RWPE1 (cell line): ENCODE results near the gene EPB41L4A.

Source experiments
- CTCF ChIA-PET: fragments of 350-600 bp; sonication (Branson Sonifier 250); formaldehyde crosslinking; extraction: SDS; loops from one replicate; lab custom pipeline; 2021; lab: Yijun Ruan, JAX
- POLR2A ChIA-PET: fragments of 400-600 bp; formaldehyde crosslinking; extraction: SDS; loops from one replicate; lab custom pipeline; 2020; ENCODE audit warnings: antibody characterized with exemption; ENCODE audit not compliant: low non-redundant PET; lab: Yijun Ruan, JAX
- DNase-seq: peaks from one replicate; pipeline ENCODE4 v3.0.0; 2012; ENCODE audit warnings: low spot score
- H3K27ac ChIP-seq: fragments of 450-650 bp; 2 replicates; pipeline ENCODE4 v1.5.1; 2017
- CTCF ChIP-seq: fragments of 450-650 bp; conservative IDR thresholded peaks from 2 replicates; pipeline ENCODE4 v1.5.1; 2017; ENCODE audit warnings: low read depth, mild to moderate bottlenecking

Gene EPB41L4A

GRCh38 chr5:112245656-112246055 lies 173.4 kb downstream of the EPB41L4A start:
- DNase-seq = no peak
- no peak overlapping the region for H3K27ac ChIP-seq
- CTCF ChIA-PET = interaction anchor here (0.6 kb wide), 1 partner anchor 235 kb away, joined by 8 read pairs; no protein-coding TSS in a partner anchor
- no peak for TF ChIP-seq CTCF
- POLR2A ChIA-PET = no interaction called here

GRCh38 chr5:112239996-112240395 lies 179.1 kb downstream of the EPB41L4A start:
- CTCF ChIA-PET = interaction anchor here (0.5 to 1.4 kb wide), 4 partner anchors 26 to 75 kb away, joined by 3 to 5 read pairs (median 4); no protein-coding TSS in a partner anchor
- POLR2A ChIA-PET = no interaction called here
- H3K27ac ChIP-seq = no peak overlapping the region
- DNase-seq = no peak
- no peak for TF ChIP-seq CTCF

- ChIA-PET CTCF (interaction anchor here (0.7 to 0.8 kb wide), 2 partner anchors 13 to 1303 kb away, joined by 3 read pairs; no protein-coding TSS in a partner anchor), POLR2A (no interaction called here)
- no peak overlapping the region for H3K27ac ChIP-seq
- DNase-seq = no peak
- no peak for TF ChIP-seq CTCF
Observed at GRCh38 chr5:112238473-112238872, 180.6 kb downstream of the EPB41L4A start.

- POLR2A ChIA-PET = no interaction called here
- CTCF ChIA-PET = interaction anchor here (1.0 kb wide), 1 partner anchor 183 kb away, joined by 3 read pairs; no protein-coding TSS in a partner anchor
- DNase-seq = no peak
- TF ChIP-seq CTCF = no peak
- no peak overlapping the region for H3K27ac ChIP-seq
Observed at GRCh38 chr5:112237456-112237855, 181.6 kb downstream of the EPB41L4A start.

- no peak overlapping the region for H3K27ac ChIP-seq
- TF ChIP-seq CTCF = no peak
- DNase-seq = no peak
- POLR2A ChIA-PET = no interaction called here
- CTCF ChIA-PET = interaction anchor here (0.6 kb wide), 1 partner anchor 624 kb away, joined by 3 read pairs; no protein-coding TSS in a partner anchor
Observed at GRCh38 chr5:112234000-112234399, 185.1 kb downstream of the EPB41L4A start.

GRCh38 chr5:112232667-112233066 lies 186.4 kb downstream of the EPB41L4A start:
- POLR2A ChIA-PET = no interaction called here
- CTCF ChIA-PET = no interaction called here
- H3K27ac ChIP-seq = no peak overlapping the region
- DNase-seq = no peak
- no peak for TF ChIP-seq CTCF
